ENCODE data around the gene SMARCD2. TPM values are rescaled to one million over a fixed set of nuclear protein-coding genes. Genes with fewer than 3 reads are reported as not detected.
"Not testable (repeated sequence)": the region's sequence is repeated elsewhere in the genome, so short reads cannot be mapped to it uniquely, and the experiment has no call there.

Gene SMARCD2
- total RNA-seq, 1 experiment from 2014 or later: 103 TPM

DNA sequence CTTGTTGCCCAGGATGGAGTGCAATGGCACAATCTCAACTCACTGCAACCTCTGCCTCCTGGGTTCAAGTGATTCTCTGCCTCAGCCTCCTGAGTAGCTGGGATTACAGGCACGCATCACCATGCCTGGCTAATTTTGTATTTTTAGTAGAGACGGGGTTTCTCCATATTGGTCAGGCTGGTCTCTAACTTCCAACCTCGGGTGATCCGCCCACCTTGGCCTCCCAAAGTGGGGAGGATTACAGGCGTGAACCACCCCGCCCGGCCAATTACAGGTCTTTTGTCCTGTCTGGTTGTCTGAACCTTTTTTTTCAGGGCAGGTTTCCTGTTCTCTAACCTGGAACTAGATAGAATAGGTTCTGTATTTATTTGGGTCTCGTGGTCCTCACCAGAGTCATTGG lies 13.9 kb upstream of the SMARCD2 start:
- not testable (repeated sequence) for H3K4me2 ChIP-seq (ENCODE audit: low read depth, low read length, poor library complexity, severe bottlenecking); DNase-seq; H4K20me1 ChIP-seq (ENCODE audit: insufficient read depth, low read depth, low read length); H3K4me3 ChIP-seq (ENCODE audit: low read length); H3K9me3 ChIP-seq (ENCODE audit: low read length); H3K36me3 ChIP-seq (ENCODE audit: insufficient read depth, low read length); H2AFZ ChIP-seq (ENCODE audit: low read length); H3K27me3 ChIP-seq (ENCODE audit: low read length); H3K4me1 ChIP-seq (ENCODE audit: low read length); H3K27ac ChIP-seq (ENCODE audit: low read length); H3K9ac ChIP-seq (ENCODE audit: low read length); H3K79me2 ChIP-seq (ENCODE audit: low read length); H3K9me2 ChIP-seq (replicated peaks; ENCODE audit: insufficient read depth, low read length)

DNA sequence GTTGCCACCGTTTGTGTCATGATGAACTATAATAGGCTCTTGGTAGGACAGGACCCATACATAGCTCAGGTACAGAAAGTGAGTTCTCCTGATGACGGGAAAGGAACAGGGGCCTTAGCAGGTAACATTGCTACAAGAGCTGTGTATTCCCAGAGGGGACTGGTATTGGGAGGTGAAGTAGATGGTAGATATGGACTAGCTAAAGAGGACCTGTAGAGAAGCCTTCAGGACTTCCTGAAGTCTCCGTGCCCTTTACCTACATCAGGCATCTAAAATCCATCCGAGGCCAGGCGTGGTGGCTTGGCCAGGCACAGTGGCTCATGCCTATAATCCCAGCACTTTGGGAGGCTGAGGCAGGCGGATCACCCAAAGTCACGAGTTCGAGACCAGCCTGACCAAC lies 12.7 kb upstream of the SMARCD2 start:
- H3K79me2 ChIP-seq (ENCODE audit: low read length): no peaks in the 10 kb centered on the region
- DNase-seq: no peak

DNA sequence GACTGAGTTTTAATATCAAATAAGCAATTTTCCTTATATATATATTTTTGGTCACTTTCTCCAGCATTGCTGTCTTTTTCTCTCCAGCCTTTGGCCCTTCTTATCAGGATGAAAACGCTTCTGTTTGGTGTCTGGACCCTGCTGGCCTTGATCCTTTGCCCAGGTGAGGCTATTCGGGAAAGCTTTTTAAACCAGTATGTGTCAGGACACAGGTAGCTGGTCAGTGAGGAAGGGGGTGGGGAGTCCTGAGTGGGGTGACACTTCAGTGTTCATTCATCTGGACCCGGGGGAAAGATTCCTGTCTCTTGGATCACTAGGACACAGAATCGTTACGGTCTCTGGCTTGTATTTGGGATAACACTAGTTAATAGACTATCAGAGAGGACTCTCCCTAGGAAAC lies 12.2 kb upstream of the SMARCD2 start:
- no peaks in the 10 kb centered on the region for H3K27me3 ChIP-seq (ENCODE audit: low read length)
- H2AFZ ChIP-seq (ENCODE audit: low read length): no peak overlapping the region

More for the DNA sequence above, 12.7 kb upstream of the SMARCD2 start:
- Histone ChIP-seq H3K4me1 (ENCODE audit: low read length) (no peaks in the 10 kb centered on the region), H3K36me3 (ENCODE audit: insufficient read depth, low read length) (no peaks in the 10 kb centered on the region), H2AFZ (ENCODE audit: low read length) (no peak overlapping the region), H3K9me3 (ENCODE audit: low read length) (no peaks in the 10 kb centered on the region), H3K4me3 (ENCODE audit: low read length) (no peak overlapping the region), H3K27me3 (ENCODE audit: low read length) (no peaks in the 10 kb centered on the region), H3K9ac (ENCODE audit: low read length) (no peak overlapping the region), H3K27ac (ENCODE audit: low read length) (no peak overlapping the region), H3K4me2 (ENCODE audit: low read depth, low read length, poor library complexity, severe bottlenecking) (no peak overlapping the region), H3K9me2 (replicated peaks; ENCODE audit: insufficient read depth, low read length) (no peaks in the 10 kb centered on the region), H4K20me1 (ENCODE audit: insufficient read depth, low read depth, low read length) (no peaks in the 10 kb centered on the region)

DNA sequence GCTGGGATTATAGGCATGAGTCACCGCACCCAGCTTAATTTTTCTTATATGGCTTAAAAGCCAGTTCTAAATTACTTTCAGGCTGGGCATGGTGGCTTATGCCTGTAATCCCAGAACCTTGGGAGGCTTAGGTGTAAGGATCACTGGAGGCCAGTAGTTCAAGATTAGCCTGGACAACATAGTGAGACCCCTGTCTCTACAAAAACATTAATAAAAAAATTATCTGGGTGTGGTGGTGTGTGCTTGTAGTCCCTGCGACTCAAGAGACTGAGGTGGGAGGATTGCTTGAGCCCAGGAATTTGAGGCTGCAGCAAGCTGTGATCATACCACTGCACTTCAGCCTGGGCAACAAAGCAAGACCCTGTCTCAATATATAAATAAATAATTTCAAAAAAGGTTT lies 10.8 kb upstream of the SMARCD2 start:
- Histone ChIP-seq H4K20me1 (ENCODE audit: insufficient read depth, low read depth, low read length) (no peaks in the 10 kb centered on the region), H3K27me3 (ENCODE audit: low read length) (no peaks in the 10 kb centered on the region), H3K9me2 (replicated peaks; ENCODE audit: insufficient read depth, low read length) (no peaks in the 10 kb centered on the region), H3K9me3 (ENCODE audit: low read length) (peaks cover 4% of the 10 kb centered on the region; the same call in 1 of the 2 replicates), H3K4me3 (ENCODE audit: low read length) (no peak overlapping the region), H3K4me2 (ENCODE audit: low read depth, low read length, poor library complexity, severe bottlenecking) (no peak overlapping the region), H3K79me2 (ENCODE audit: low read length) (no peaks in the 10 kb centered on the region), H3K9ac (ENCODE audit: low read length) (no peak overlapping the region), H2AFZ (ENCODE audit: low read length) (no peak overlapping the region), H3K36me3 (ENCODE audit: insufficient read depth, low read length) (no peaks in the 10 kb centered on the region), H3K27ac (ENCODE audit: low read length) (no peak overlapping the region), H3K4me1 (ENCODE audit: low read length) (0 out of 2 replicates have a peak, but pooled peaks cover 2% of the 10 kb centered on the region)
- DNase-seq: peak; percentile 32

More for the DNA sequence above, 12.2 kb upstream of the SMARCD2 start:
- no peak overlapping the region for H3K9ac ChIP-seq (ENCODE audit: low read length)
- H3K79me2 ChIP-seq (ENCODE audit: low read length): no peaks in the 10 kb centered on the region
- no peaks in the 10 kb centered on the region for H3K9me2 ChIP-seq (replicated peaks; ENCODE audit: insufficient read depth, low read length)
- H3K36me3 ChIP-seq (ENCODE audit: insufficient read depth, low read length): no peaks in the 10 kb centered on the region
- H3K4me3 ChIP-seq (ENCODE audit: low read length): no peak overlapping the region
- no peaks in the 10 kb centered on the region for H3K4me1 ChIP-seq (ENCODE audit: low read length)
- no peaks in the 10 kb centered on the region for H3K9me3 ChIP-seq (ENCODE audit: low read length)
- no peaks in the 10 kb centered on the region for H4K20me1 ChIP-seq (ENCODE audit: insufficient read depth, low read depth, low read length)
- no peak for DNase-seq
- H3K4me2 ChIP-seq (ENCODE audit: low read depth, low read length, poor library complexity, severe bottlenecking): no peak overlapping the region
- no peak overlapping the region for H3K27ac ChIP-seq (ENCODE audit: low read length)

DNA sequence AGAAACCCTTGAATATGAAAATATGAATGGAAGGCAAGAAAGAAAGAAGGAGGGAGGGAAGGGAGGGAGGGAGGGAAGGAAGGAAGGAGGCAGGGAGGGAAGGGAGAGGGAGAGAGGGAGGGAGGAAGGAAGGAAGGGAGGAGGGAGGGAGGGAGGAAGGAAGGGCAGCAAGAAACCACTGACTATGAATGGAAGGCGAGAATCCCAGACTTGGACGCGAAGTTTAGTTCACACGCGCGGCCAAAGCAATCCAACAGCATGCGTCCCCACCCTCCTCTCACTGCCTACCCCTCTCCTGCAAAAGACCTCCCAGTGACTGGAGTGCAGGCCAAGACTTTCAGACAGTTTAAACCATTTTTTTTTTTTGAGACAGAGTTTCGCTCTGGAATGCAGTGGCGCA lies 7.9 kb upstream of the SMARCD2 start:
- Histone ChIP-seq H3K4me3 (ENCODE audit: low read length) (no peak overlapping the region), H3K79me2 (ENCODE audit: low read length) (no peaks in the 10 kb centered on the region), H3K4me1 (ENCODE audit: low read length) (0 out of 2 replicates have a peak, but pooled peaks cover 2% of the 10 kb centered on the region), H4K20me1 (ENCODE audit: insufficient read depth, low read depth, low read length) (no peaks in the 10 kb centered on the region), H3K27me3 (ENCODE audit: low read length) (no peaks in the 10 kb centered on the region), H2AFZ (ENCODE audit: low read length) (no peak overlapping the region), H3K9ac (ENCODE audit: low read length) (no peak overlapping the region), H3K9me3 (ENCODE audit: low read length) (peaks cover 5% of the 10 kb centered on the region; the same call in 1 of the 2 replicates), H3K36me3 (ENCODE audit: insufficient read depth, low read length) (no peaks in the 10 kb centered on the region), H3K4me2 (ENCODE audit: low read depth, low read length, poor library complexity, severe bottlenecking) (no peak overlapping the region), H3K9me2 (replicated peaks; ENCODE audit: insufficient read depth, low read length) (no peaks in the 10 kb centered on the region), H3K27ac (ENCODE audit: low read length) (no peak overlapping the region)
- peak; percentile 40 for DNase-seq

DNA sequence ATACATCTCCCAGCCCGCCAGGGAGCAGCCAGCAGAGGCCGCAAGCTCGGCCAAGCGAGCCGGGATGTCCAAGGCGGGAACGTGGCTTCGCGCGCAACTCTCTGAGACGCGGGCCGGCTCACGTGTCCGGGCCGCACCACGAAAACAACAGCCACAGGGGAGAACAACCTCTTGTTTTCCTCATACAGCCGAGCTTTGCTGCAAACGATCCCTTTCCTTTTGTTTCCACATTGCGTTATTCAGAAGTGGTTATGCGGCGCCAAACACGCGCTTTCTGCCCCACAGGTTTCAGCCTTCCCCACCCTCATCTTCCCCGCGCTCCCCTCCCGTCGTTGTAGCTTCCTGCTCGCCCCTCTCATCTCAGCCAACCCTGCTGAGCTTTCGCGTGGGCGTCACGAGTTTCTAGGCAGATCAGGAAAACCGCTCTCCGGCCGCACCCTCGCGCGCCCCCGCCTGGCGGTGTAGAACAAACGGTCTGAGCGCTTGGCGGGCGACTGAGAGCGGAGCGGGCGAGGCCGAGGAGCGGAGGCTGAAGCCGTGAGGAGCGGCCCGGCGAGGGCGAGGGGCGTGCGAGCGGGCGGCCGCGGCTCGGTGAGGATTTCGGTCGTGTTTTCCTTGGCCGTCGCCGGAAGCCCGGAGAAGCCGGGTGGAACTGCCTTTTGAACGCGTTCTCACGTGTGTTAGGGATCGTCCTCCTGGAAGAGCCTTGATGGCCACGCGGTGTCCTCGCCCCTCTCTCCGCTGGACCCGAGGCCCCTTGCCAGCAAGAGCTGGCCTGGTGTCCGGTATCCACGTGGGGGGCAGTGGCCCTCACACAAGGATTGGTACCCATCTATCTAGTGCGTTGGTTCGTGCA lies 6.6 kb upstream of the SMARCD2 start:
- no peak overlapping the region for H3K27ac ChIP-seq (ENCODE audit: low read length)
- no peaks in the 10 kb centered on the region for H3K27me3 ChIP-seq (ENCODE audit: low read length)
- H3K4me3 ChIP-seq (ENCODE audit: low read length): no peak overlapping the region
- peak overlapping the region; percentile 36 for H3K4me2 ChIP-seq (ENCODE audit: low read depth, low read length, poor library complexity, severe bottlenecking)
- peaks cover 4% of the 10 kb centered on the region for H3K4me1 ChIP-seq (ENCODE audit: low read length)
- DNase-seq: peak; percentile 97
- 0 out of 2 replicates have a peak overlapping the region, but pooled peaks have one; percentile 22 for H3K9ac ChIP-seq (ENCODE audit: low read length)
- peaks cover 5% of the 10 kb centered on the region; the same call in 1 of the 2 replicates for H3K9me3 ChIP-seq (ENCODE audit: low read length)
- peak overlapping the region; percentile 68; the same call in 1 of the 2 replicates for H2AFZ ChIP-seq (ENCODE audit: low read length)
- no peaks in the 10 kb centered on the region for H4K20me1 ChIP-seq (ENCODE audit: insufficient read depth, low read depth, low read length)
- no peaks in the 10 kb centered on the region for H3K79me2 ChIP-seq (ENCODE audit: low read length)
- H3K36me3 ChIP-seq (ENCODE audit: insufficient read depth, low read length): no peaks in the 10 kb centered on the region
- H3K9me2 ChIP-seq (replicated peaks; ENCODE audit: insufficient read depth, low read length): no peaks in the 10 kb centered on the region

DNA sequence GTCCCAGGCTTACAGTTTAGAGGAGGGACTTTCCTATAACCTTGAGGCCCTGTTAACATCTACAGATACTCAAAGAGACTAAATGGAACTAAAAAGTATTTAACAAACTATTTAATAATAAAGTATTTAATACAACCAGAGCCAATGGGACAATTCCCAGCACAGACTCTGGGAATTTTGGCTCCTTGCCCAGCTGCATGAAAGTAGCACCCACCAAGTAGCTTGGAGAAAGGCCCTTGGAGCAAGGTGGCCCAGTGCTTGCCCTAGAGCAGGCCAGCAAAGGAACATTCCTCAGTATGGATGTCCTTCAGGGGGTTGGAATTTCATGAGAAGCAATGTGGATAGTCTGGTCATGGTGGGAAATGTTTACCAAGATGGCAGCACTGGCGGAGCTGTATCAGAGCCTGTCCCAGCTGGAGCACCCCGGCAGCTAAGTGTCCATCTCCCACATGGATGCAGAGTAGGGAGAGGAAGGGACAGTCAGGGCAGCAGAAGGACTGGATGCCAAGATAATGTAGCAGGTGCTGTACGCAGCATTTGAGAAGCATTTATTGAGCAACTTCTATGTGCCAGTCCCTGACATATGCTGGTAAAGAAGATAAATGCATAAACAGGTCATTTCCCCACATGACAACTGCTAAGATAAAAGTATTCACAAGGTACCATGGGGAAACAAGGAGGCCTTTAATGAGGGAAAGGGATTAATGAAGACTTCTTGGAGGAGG lies 5.2 kb upstream of the SMARCD2 start:
- H2AFZ ChIP-seq (ENCODE audit: low read length): no peak overlapping the region
- no peak for DNase-seq
- no peak overlapping the region for H3K9ac ChIP-seq (ENCODE audit: low read length)
- no peaks in the 10 kb centered on the region for H3K36me3 ChIP-seq (ENCODE audit: insufficient read depth, low read length)
- peaks cover 11% of the 10 kb centered on the region for H3K4me1 ChIP-seq (ENCODE audit: low read length)
- no peak overlapping the region for H3K4me2 ChIP-seq (ENCODE audit: low read depth, low read length, poor library complexity, severe bottlenecking)
- no peak overlapping the region for H3K4me3 ChIP-seq (ENCODE audit: low read length)
- H3K9me3 ChIP-seq (ENCODE audit: low read length): peaks cover 5% of the 10 kb centered on the region; the same call in 1 of the 2 replicates
- no peaks in the 10 kb centered on the region for H3K27me3 ChIP-seq (ENCODE audit: low read length)
- H3K79me2 ChIP-seq (ENCODE audit: low read length): no peaks in the 10 kb centered on the region; the same call in 1 of the 2 replicates
- H3K27ac ChIP-seq (ENCODE audit: low read length): no peak overlapping the region
- no peaks in the 10 kb centered on the region for H4K20me1 ChIP-seq (ENCODE audit: insufficient read depth, low read depth, low read length)
- no peaks in the 10 kb centered on the region for H3K9me2 ChIP-seq (replicated peaks; ENCODE audit: insufficient read depth, low read length)

DNA sequence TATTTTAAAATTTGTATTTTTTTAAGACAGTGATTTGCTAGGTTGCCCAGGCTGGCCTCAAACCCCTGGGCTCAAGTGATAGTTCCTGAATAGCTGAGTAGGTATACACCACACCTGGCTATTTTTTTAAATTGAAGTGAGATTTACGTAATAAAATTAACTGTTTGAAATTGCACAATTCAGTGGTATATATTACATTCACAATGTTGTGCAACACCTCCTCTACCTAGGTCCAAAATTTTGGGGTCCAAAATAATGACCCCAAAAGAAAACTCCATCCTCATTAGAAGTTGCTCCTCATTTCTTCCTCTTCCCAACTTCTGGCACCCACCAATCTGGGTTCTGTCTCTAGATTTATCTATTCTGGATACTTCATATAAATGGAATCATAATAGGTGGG lies 3.0 kb upstream of the SMARCD2 start:
- H3K9me3 ChIP-seq (ENCODE audit: low read length): peaks cover 5% of the 10 kb centered on the region; the same call in 1 of the 2 replicates
- peaks cover 18% of the 10 kb centered on the region for H3K79me2 ChIP-seq (ENCODE audit: low read length)
- peaks cover 9% of the 10 kb centered on the region; the same call in 1 of the 2 replicates for H4K20me1 ChIP-seq (ENCODE audit: insufficient read depth, low read depth, low read length)
- no peak overlapping the region for H3K4me2 ChIP-seq (ENCODE audit: low read depth, low read length, poor library complexity, severe bottlenecking)
- no peak overlapping the region for H3K4me3 ChIP-seq (ENCODE audit: low read length)
- H3K4me1 ChIP-seq (ENCODE audit: low read length): peaks cover 21% of the 10 kb centered on the region
- H3K9me2 ChIP-seq (replicated peaks; ENCODE audit: insufficient read depth, low read length): no peaks in the 10 kb centered on the region
- no peaks in the 10 kb centered on the region for H3K36me3 ChIP-seq (ENCODE audit: insufficient read depth, low read length)
- H3K9ac ChIP-seq (ENCODE audit: low read length): no peak overlapping the region
- no peak overlapping the region for H2AFZ ChIP-seq (ENCODE audit: low read length)
- no peaks in the 10 kb centered on the region for H3K27me3 ChIP-seq (ENCODE audit: low read length)
- no peak overlapping the region for H3K27ac ChIP-seq (ENCODE audit: low read length)
- no peak for DNase-seq

Data from Karpas-422 (cell line).